NOMO-1 treated with dmso at 0.1 percent for 144 hours (cell line): ENCODE results near the gene KLHL40.

Experiments
- DNase-seq: peaks from one replicate; lab custom pipeline; 2025; ENCODE audit not compliant: unreplicated experiment; lab: John Stamatoyannopoulos, UW

KLHL40 gene

DNA sequence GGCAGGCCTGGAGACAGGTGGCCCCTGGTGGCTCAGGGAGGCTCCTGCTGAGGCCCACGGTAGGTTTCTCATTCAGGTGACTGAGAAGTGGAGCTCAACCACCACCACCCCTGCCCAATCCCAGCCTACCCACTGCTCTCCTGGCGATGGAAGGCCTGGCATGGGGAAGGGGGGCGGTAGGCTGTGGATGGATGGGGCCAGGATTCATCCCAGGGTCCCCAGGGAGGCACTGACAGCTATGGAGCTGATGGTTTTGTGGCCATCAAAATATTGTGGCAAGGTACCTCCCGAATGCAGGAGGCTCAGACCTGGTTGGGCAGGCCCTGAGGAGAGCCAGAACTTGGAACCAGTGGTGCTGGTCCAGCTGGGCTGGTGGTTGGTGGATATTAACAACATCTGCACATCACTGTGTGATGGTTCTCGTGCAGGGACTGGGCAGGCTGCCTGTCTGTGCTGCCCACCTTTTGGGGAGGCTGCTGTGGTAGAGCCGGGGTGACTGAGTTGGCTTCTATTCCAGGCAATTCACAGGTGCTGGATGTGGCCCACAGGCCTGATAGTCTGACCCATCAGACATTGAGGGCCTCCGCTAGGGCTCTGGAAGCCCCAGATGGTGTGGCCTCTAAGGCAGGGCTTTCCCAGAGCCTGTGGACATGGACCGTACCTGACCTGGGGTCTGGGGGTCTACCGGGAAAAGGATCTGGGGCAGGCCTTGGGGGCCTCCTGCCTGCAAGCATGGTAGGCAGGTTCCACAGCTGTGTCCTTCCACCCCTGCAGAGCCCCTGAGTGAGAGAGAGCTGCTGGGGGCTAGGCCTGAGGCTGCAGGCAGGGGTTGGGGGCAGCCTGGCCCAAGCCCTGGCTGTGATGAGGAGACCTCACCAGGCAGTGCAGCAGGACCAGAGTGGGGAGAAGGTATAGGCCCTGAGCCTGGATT, 28.4 kb upstream of the KLHL40 start:
- no peak for DNase-seq

GRCh38 chr3:42657675-42658074, 27.7 kb upstream of the KLHL40 start:
- no peak for DNase-seq

DNA sequence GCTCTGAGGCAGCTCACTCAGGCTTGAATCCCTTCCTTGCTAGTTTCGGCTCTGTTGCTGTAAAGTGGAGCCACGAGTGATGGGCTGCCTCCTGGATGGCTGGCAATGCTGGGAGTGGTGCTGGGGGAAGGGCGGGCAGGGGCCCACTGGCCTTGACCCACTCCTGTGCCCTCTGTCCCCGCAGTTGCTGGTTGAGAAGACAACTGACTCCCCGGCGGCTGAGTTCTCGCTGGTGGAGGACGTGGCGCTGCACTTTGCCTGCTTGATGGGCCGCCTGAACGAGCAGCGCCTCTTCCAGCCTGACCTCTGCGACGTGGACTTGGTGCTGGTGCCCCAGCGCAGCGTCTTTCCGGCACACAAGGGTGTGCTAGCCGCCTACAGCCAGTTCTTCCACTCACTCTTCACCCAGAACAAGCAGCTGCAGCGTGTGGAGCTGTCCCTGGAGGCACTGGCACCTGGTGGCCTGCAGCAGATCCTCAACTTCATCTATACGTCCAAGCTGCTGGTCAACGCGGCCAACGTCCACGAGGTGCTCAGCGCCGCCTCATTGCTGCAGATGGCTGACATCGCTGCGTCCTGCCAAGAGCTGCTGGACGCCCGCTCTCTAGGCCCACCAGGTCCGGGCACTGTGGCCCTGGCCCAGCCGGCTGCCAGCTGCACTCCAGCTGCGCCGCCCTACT, 27.1 kb upstream of the KLHL40 start:
- DNase-seq: no peak

DNA sequence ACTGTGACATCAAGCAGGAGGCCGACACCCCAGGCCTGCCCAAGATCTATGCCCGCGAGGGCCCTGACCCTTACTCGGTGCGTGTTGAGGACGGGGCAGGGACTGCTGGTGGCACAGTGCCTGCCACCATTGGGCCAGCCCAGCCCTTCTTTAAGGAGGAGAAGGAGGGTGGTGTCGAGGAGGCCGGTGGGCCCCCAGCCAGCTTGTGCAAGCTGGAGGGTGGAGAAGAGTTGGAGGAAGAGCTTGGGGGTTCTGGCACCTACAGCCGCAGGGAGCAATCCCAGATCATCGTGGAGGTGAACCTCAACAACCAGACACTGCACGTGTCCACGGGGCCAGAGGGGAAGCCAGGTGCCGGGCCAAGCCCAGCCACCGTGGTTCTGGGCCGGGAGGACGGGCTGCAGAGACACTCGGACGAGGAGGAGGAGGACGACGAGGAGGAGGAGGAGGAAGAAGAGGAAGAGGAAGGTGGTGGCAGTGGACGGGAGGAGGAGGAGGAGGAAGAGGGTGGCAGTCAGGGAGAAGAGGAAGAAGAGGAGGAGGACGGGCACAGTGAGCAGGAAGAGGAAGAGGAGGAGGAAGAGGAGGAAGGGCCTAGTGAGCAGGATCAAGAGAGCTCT, 26.5 kb upstream of the KLHL40 start:
- DNase-seq: no peak

GRCh38 chr3:42659451-42660130, 25.7 kb upstream of the KLHL40 start:
- no peak for DNase-seq

GRCh38 chr3:42660131-42660715, 25.1 kb upstream of the KLHL40 start:
- no peak for DNase-seq

DNA sequence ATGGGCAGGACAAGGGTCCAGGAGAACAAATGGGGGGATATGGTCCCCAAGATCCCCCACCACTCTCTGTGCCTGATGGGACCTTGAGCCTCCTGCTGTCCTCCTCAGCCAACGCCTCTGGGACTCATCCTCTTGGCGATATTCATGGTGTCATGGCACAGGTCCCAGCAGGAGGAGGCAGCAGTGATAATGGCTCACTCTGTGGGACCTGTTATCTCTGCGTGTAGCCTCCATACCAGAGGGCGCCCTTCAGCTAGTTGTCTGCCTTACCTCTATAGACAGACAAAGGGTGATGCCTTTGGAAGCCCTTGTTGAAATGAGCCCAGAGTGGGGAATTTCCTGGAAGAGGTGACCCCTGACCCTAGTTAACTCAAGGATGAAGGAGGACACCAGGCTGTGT, 24.4 kb upstream of the KLHL40 start:
- no peak for DNase-seq

DNA sequence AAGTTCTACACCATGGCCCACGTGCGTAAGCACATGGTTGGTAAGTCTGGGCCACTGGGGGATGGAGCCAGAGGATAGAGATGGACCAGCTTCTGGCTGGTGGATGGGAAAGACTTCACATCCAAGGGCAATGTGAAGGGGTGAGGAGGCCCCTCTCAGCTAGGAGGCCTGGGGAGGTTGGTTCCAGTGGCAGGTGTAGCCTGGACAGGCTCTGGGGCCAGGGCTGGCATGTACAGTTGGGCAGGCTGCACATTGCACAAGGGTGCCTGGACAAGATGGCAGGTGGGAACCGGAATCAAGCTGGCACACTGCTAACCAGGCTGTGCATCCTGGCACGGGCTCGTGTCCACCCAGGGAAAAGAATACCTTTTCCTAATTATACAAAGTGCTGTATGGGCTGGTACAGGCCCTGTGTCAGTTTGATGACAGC, 23.7 kb upstream of the KLHL40 start:
- no peak for DNase-seq

GRCh38 chr3:42662037-42662812, 23.1 kb upstream of the KLHL40 start:
- DNase-seq: no peak

DNA sequence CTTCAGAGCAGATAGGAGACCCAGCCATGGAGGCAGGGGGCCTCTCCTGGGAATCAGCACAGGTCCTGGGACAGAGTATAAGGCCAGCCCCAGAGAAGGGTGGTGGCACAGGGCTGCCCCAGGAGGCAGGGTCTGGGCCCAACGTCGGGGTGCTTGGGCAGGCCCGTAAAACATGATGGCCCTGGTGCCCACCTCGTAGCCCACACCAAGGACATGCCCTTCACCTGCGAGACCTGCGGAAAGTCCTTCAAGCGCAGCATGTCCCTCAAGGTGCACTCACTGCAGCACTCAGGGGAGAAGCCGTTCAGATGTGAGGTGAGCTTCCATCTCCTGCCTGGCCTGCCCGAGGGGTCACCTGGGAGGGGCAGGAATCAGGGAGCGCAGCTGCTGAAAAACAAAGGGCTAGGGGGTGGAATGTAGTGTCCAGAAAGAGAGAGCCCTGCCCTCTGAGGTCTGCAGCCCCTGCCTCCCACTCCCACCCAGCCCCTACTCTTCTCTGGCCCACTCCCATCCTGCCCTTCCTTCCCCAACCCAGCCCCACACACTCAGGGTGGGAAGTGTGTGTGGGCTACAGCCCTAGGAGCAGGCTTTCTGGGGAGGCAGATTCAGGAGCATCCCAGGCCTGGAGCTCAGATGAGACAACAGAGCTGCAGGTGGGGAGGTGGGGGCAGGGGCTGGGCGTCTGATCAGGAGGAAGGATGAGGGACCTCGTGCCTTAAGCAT, 22.4 kb upstream of the KLHL40 start:
- DNase-seq: no peak

- DNase-seq: no peak
These were observed 21.5 kb upstream of the KLHL40 start for GRCh38 chr3:42663581-42664437.

GRCh38 chr3:42664438-42664803, 20.9 kb upstream of the KLHL40 start:
- no peak for DNase-seq

- DNase-seq: no peak
These were observed 20.1 kb upstream of the KLHL40 start for GRCh38 chr3:42665050-42665878.

GRCh38 chr3:42666022-42666421, 19.3 kb upstream of the KLHL40 start:
- DNase-seq: no peak

GRCh38 chr3:42666577-42666998, 18.7 kb upstream of the KLHL40 start:
- DNase-seq: no peak

DNA sequence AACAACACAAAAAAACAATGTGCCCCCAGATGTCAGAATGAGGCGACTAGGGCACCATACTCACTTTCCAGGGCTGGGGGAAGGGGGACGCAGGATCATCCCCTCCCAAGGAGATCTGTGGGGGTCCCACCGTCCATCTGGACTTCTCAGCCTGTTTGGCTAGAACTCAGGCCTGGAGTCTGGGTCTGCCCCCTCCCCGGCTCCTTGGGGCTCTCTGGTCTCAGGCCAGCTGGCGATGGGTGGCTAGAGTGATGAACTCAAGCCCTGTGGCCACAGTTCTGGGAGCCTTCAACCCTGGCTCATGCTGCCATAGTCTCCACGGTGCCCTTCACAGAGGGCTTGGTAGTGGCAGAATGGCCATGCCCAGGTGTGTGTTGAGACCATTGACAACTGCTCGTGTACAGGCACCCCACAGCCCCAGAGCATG, 18.2 kb upstream of the KLHL40 start:
- no peak for DNase-seq

GRCh38 chr3:42667523-42668412, 17.6 kb upstream of the KLHL40 start:
- DNase-seq: no peak
